Osteoblast (primary cell): Measurements from ENCODE around the gene PLCD3. TPM values are rescaled to one million over a fixed set of nuclear protein-coding genes. Genes with fewer than 3 reads are reported as not detected.
A peak's percentile ranks its signal among the peaks of the same experiment; 100 is the strongest.

Source experiments
- DNase-seq: peaks from one replicate; pipeline ENCODE4 v3.0.0; 2011; ENCODE audit warnings: low spot score, mixed read lengths; ENCODE audit not compliant: insufficient read length; ENCODE audit errors: missing footprints
- H2AFZ ChIP-seq: 2 replicates; pipeline ENCODE4 v1.6.0; 2011; ENCODE audit warnings: mild to moderate bottlenecking, low read length
- H3K27ac ChIP-seq: 2 replicates; pipeline ENCODE4 v1.5.1; 2011; ENCODE audit warnings: mild to moderate bottlenecking, low read depth, low read length, moderate library complexity
- H3K27me3 ChIP-seq: 2 replicates; pipeline ENCODE4 v1.6.0; 2012; ENCODE audit warnings: mild to moderate bottlenecking, control low read depth, inconsistent platforms, low read length, moderate library complexity; ENCODE audit not compliant: insufficient read depth
- H3K36me3 ChIP-seq: 2 replicates; pipeline ENCODE4 v1.5.1; 2011; ENCODE audit warnings: mild to moderate bottlenecking, low read length, control low read depth, moderate library complexity; ENCODE audit not compliant: insufficient read depth
- H3K4me1 ChIP-seq: 2 replicates; pipeline ENCODE4 v1.5.1; 2011; ENCODE audit warnings: mild to moderate bottlenecking, low read length, control low read depth, moderate library complexity; ENCODE audit not compliant: insufficient read depth
- H3K4me2 ChIP-seq: 2 replicates; pipeline ENCODE4 v1.6.0; 2011; ENCODE audit warnings: mild to moderate bottlenecking, low read length; ENCODE audit not compliant: insufficient read depth
- H3K4me3 ChIP-seq: fragments of 200-600 bp; sonication (generic); 3 replicates; pipeline ENCODE4 v1.5.1; 2012; ENCODE audit warnings: mild to moderate bottlenecking, low read length, inconsistent platforms; ENCODE audit not compliant: insufficient read depth
- H3K79me2 ChIP-seq: 2 replicates; pipeline ENCODE4 v1.6.0; 2012; ENCODE audit warnings: mild to moderate bottlenecking, low read length, control low read depth, inconsistent platforms; ENCODE audit not compliant: insufficient read depth
- H3K9me3 ChIP-seq: 2 replicates; pipeline ENCODE4 v1.5.1; 2011; ENCODE audit warnings: low read depth, low read length, control low read depth
- H4K20me1 ChIP-seq: 2 replicates; pipeline ENCODE4 v1.6.0; 2012; ENCODE audit warnings: mild to moderate bottlenecking, low read length, control low read depth; ENCODE audit not compliant: insufficient read depth
- CTCF ChIP-seq: IDR thresholded peaks from 2 replicates; pipeline ENCODE4 v1.5.1; 2011; ENCODE audit warnings: mild to moderate bottlenecking, low read depth, low read length, moderate library complexity; ENCODE audit errors: extremely low read depth
- small RNA-seq: library from RNA; depleted of rRNA; stranded (forward); fragments of <200 nt; gene quantifications from one replicate; pipeline ENCODE3, GENCODE V24; 2012
- total RNA-seq: library from RNA; depleted of rRNA; stranded (reverse); fragments of >200 nt; gene quantifications from 2 replicates; pipeline ENCODE4 v1.2.3, GENCODE V29; 2012

Gene PLCD3
- total RNA-seq, 1 donor, result 31.5 TPM

DNA sequence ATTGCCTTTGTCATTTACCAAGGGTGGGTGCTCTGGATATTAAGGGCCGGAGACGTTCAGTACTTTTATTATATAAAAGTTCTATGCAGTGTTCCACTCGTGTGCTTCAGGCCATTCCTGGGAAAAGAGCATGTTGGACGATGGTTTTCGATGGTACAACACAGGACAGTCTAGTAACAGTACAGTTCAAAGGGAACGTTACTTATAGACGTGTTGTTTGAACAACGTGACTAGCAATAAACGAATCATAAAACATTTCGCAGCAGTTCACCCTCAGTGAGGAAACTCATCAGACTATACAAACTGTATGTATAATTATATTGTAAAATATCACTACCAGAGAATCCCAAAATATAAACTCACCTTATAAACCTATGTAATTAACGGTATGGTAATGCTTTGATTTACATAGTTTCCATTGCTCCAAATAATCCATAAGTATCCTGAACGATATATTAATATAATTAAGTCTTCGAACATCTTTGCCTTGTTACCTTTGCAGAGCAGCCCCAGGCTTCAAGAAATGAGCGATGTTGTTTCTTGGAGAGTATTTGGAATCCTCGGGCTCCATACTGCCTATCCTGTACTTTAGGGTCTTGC is 70.6 kb downstream of the PLCD3 start:
- Histone ChIP-seq H3K4me1 (peaks cover 23% of the 10 kb centered on the region), H2AFZ (peak overlapping the region; percentile 98), H3K79me2 (peaks cover 72% of the 10 kb centered on the region), H3K4me3 (peak overlapping the region; percentile 89), H3K9me3 (no peaks in the 10 kb centered on the region), H4K20me1 (peaks cover 12% of the 10 kb centered on the region), H3K27ac (peak overlapping the region; percentile 97), H3K4me2 (peak overlapping the region; percentile 88), H3K36me3 (peaks cover 6% of the 10 kb centered on the region), H3K27me3 (no peaks in the 10 kb centered on the region)
- DNase-seq, result peak; percentile 26
- no peak for TF ChIP-seq CTCF

GRCh38 chr17:45060797-45061605 is 71.3 kb downstream of the PLCD3 start, which contains the start of gene NMT1:
TSS of gene NMT1 (plus strand) at chr17:45061317. CDS start at chr17:45061330, 13 bp downstream.
- TF ChIP-seq CTCF, result no peak
- H3K79me2 ChIP-seq, result peaks cover 65% of the 10 kb centered on the region
- H3K4me3 ChIP-seq, result peak within 1 kb of the TSS; percentile 89
- H3K9me3 ChIP-seq, result no peaks in the 10 kb centered on the region
- H3K4me2 ChIP-seq, result peak within 1 kb of the TSS; percentile 88
- peak within 1 kb of the TSS; percentile 98 for H2AFZ ChIP-seq
- no peaks in the 10 kb centered on the region for H3K27me3 ChIP-seq
- H4K20me1 ChIP-seq, result peaks cover 12% of the 10 kb centered on the region
- peak within 1 kb of the TSS; percentile 97 for H3K27ac ChIP-seq
- peak; percentile 98 for DNase-seq
- H3K36me3 ChIP-seq, result peaks cover 6% of the 10 kb centered on the region
- peaks cover 23% of the 10 kb centered on the region for H3K4me1 ChIP-seq

- DNase-seq, result peak; percentile 91
- peaks cover 23% of the 10 kb centered on the region for H3K4me1 ChIP-seq
- peaks cover 12% of the 10 kb centered on the region for H4K20me1 ChIP-seq
- peak overlapping the region; percentile 81 for H3K4me2 ChIP-seq
- H3K9me3 ChIP-seq, result no peaks in the 10 kb centered on the region
- H3K79me2 ChIP-seq, result peaks cover 59% of the 10 kb centered on the region
- peaks cover 6% of the 10 kb centered on the region for H3K36me3 ChIP-seq
- peak overlapping the region; percentile 89 for H3K4me3 ChIP-seq
- TF ChIP-seq CTCF, result no peak
- peak overlapping the region; percentile 93 for H2AFZ ChIP-seq
- peak overlapping the region; percentile 97 for H3K27ac ChIP-seq
- no peaks in the 10 kb centered on the region for H3K27me3 ChIP-seq
Measured at GRCh38 chr17:45060382-45060796, 71.9 kb downstream of the PLCD3 start.

Small RNA genes within 50 kb of the gene (small RNA-seq; reads per million reads assigned to genes)
- gene MIR6784 (not detected), gene RF00019 (not detected)

Other genes with a start within 250 kb of the PLCD3 start
- 72.7 and 81.0 TPM in 2 replicates for gene EFTUD2, start 233.1 kb downstream of the PLCD3 start, total RNA-seq
- under 0.01 TPM in 2 replicates for gene GFAP, start 217.0 kb downstream of the PLCD3 start, total RNA-seq
- 0.72 and 1.2 TPM in 2 replicates for gene KIF18B, start 184.7 kb downstream of the PLCD3 start, total RNA-seq
- gene C1QL1, start 164.2 kb downstream of the PLCD3 start, total RNA-seq, result under 0.01 TPM in 1 of 2 replicates, not detected in the other
- gene DCAKD, start 80.9 kb downstream of the PLCD3 start, total RNA-seq, result 34.5 and 39.1 TPM in 2 replicates
- 51.8 and 66.6 TPM in 2 replicates for gene NMT1, start 71.2 kb downstream of the PLCD3 start, total RNA-seq
- gene ACBD4, start 3.2 kb upstream of the PLCD3 start, total RNA-seq, result 4.7 and 6.2 TPM in 2 replicates
- gene HEXIM1, start 16.0 kb upstream of the PLCD3 start, total RNA-seq, result 10.9 and 12.1 TPM in 2 replicates
- gene HEXIM2, start 29.4 kb upstream of the PLCD3 start, total RNA-seq, result 10.0 and 10.9 TPM in 2 replicates
- gene FMNL1, start 89.4 kb upstream of the PLCD3 start, total RNA-seq, result 2.7 and 3.6 TPM in 2 replicates
- gene SPATA32, start 129.6 kb upstream of the PLCD3 start, total RNA-seq, result not detected in 2 replicates
- gene MAP3K14, start 184.5 kb upstream of the PLCD3 start, total RNA-seq, result 2.7 and 3.6 TPM in 2 replicates